ENCODE measurements around the gene AURKB. TPM values are rescaled to one million over a fixed set of nuclear protein-coding genes. Genes with fewer than 3 reads are reported as not detected.
A peak's percentile ranks its signal among the peaks of the same experiment; 100 is the strongest.
"Not testable (repeated sequence)": the region's sequence is repeated elsewhere in the genome, so short reads cannot be mapped to it uniquely, and the experiment has no call there.

The AURKB gene
- total RNA-seq, 2 donors from 2014 or later: 1.4 to 1.5 TPM

DNA sequence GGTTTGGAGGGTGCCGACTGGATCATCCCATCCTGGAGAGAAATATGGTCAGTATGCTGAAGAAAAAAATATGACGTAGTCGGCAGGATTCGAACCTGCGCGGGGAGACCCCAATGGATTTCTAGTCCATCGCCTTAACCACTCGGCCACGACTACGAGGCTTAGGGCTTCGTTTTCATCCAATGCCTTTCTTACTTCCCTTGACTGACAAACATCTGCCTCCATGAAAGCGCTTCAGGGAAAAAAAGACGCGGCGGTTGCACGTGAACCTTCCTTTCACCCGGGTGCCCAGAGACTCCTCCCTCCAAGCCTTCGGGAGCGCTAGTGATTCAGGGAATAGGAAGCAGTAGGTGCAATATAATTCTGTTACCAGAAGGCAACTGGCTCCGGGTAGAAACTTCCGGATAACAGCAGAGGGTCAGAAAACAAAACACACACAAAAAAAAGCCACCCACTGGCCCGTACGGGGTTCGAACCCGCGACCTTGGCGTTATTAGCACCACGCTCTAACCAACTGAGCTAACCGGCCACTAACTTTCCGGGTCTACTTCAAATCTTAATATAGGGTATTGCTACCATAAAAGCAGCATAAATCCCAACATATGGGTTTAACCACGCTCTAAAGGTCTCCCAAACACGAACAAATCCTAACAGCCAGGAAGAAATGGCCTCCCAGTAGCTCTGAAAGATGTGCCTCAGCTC is 16.3 kb upstream of the AURKB start:
- intact Hi-C loops (cut with DNase I): loop anchor here in 1 of 2 donors (5.0 kb wide), 1 partner anchor 104 kb away; the partner anchor contains the start of gene HES7
- DNase-seq (peak; percentile 69), ATAC-seq (peak; percentile 3 to 23)

DNA sequence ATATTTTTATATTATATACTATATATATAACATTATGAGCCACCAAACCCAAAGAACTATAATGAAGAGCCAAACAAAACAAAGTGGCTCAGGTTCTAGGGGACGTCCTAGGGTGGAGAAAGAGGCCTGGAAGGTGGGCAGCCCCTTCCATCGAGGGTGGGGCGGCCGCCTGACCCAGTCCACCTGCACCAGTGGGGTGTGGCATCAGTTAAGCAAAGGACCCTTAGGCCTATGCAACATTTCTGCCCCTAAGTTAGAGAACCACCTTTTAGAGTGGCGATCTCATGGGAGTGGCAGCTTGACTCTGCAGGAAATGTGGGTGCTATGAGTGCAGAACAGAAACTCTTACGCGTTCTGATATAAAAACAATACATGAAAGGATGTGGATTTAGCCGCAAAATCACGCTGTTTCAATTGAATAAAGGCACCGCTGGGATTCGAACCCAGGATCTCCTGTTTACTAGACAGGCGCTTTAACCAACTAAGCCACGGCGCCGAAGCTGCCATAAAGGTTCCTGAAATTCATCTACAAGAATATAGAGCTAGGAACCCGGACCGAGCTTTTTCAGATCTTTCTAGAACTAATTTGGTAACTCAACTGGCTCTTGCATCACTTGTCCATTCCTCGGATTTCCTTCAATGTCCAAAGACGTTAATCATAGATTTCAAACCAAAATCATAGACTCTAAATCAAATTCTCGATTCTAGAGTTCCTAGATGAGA is 15.6 kb upstream of the AURKB start:
- no peak for ATAC-seq
- intact Hi-C loops (cut with DNase I): loop anchor here in 1 of 2 donors (5.0 kb wide), 1 partner anchor 104 kb away; the partner anchor contains the start of gene HES7
- DNase-seq: peak; percentile 44

DNA sequence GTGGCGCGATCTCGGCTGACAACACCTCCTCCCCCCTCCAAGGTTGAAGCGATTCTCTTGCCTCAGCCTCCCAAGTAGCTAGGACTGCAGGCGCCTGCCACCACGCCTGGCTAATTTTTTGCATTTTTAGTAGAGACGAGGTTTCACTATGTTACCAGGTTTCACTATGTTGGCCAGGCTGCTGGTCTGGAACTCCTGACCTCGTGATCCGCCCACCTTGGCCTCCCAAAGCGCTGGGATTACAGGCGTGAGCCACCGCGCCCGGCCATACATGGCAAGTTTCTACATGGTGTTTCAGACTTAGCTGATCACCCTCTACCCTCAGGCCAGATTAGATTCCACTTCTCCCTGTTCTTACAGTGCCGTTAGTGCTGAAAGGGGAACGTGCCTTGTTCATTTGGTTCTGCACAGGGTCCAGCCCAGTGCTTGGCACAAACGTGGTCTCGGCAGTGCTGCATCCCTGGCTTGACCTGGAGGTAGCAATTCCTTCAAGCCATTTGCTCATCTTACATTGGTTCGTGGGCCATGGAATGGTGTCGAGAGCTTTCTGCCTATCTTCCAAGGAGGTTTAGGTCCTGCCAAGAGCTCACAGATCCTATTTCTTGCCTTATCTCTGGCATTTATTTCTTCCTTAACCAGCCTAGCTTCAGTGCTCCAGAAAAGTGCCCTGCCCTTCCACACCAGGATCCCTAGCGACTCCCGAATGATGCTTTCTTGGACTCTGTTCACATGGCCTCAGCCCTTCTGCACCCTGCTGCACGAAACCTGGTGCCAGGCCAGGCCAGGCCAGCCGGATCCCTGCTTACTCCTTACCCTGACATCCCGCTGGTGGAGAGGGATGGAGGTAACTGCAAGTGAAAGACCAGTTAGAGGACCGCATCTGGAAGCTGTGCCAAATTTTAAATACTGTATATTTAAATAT is 14.8 kb upstream of the AURKB start:
- no peak for ATAC-seq
- no peak for DNase-seq
- intact Hi-C loops (cut with DNase I): loop anchor here in 1 of 2 donors (5.0 kb wide), 1 partner anchor 103 kb away; the partner anchor contains the start of gene HES7

DNA sequence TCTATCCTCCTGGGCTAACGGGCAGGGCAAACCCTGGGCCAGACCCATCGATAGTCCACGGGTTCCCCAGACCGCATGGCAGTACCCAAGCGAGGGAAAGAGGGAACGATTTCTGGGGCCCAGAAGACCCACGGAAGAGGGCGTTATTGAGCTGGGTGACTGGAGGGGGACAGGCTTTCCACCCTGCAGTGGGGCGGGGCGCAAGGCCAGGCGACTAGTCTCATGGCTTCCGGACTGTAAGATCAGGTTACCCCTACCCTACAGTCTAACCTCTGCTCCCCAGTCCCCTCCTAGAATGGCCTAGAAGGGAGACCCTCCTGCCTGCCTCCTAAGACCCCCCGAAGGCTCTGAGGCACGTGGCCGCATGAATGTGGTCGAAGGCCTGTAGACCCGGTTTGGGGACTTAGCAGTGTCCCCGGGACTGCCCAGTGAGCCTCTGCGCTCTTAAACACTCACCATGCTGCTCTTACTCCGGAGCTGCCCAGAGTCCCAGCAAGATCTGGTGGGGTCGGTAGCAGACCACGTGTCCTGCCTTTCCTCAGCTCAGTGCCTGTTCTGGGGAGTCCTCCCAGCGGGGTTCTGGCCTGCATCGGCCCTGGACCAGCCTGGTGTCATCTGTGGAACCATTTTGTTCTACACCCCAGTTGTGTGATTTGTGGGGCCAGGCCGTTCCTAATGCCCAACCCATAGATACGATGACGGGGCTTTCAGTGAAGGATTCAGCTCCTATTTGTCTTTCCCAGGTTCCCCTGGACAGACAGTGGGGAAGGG is 13.2 kb upstream of the AURKB start:
- peak; percentile 1 to 10 for ATAC-seq
- DNase-seq: peak; percentile 78
- intact Hi-C loops (cut with DNase I): loop anchor here (2.0 kb wide), 2 partner anchors 37 to 71 kb away; partner anchors contain the start of gene SLC25A35 (in 1 of the 2)

DNA sequence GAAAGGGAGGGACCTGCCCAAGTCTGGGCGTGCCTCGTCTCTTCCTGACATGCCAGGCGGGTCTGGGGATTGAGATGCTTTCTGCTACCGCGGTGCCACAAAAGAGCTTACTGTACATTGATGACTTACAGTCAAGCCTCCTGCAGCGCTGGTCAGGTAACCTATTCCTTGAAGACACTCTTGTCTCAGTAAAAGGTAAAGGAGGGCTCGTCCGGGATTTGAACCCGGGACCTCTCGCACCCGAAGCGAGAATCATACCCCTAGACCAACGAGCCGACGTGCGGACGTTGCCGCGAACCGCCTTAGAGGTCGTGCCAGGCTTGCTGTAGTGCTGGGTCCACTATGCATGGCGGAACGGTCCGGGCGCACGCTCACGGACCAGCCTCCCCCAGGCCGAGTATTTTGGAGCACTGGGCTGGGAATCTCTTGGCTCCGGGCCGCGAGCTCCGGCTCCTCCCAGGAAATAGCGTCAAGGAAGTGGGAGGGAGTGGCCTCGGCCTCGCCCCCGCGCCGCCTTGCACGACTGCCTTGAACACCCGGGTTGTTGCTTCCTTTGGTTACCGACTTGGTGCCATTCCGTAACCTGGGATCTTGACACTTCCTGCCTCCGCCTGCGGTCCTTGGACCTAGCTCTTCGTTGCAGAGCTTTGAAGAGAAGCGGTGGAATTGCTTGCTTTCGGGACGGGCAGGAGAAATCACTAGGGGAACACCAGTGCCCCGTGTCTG is 12.4 kb upstream of the AURKB start:
- DNase-seq: peak; percentile 95
- peak; percentile 66 to 74 for ATAC-seq
- intact Hi-C loops (cut with DNase I): loop anchor here (1.0 to 2.0 kb wide), 3 partner anchors 35 to 72 kb away; partner anchors contain the start of gene SLC25A35 (in 1 of the 2)

DNA sequence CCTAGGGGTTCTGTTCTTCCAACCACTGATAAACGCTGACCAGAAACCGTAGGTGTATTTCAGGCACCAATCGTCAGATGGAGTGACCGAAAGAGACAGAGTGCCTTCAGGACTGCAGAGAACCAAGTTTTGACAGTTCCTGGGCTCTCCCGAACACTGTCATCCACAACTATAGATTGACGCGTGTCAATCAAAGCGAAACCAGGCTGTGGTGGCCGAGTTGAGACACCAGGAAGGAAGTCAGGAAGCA is 11.9 kb upstream of the AURKB start:
- no peak for ATAC-seq
- intact Hi-C loops (cut with DNase I): loop anchor here (1.0 to 2.0 kb wide), 3 partner anchors 35 to 72 kb away; partner anchors contain the start of gene SLC25A35 (in 1 of the 2)

DNA sequence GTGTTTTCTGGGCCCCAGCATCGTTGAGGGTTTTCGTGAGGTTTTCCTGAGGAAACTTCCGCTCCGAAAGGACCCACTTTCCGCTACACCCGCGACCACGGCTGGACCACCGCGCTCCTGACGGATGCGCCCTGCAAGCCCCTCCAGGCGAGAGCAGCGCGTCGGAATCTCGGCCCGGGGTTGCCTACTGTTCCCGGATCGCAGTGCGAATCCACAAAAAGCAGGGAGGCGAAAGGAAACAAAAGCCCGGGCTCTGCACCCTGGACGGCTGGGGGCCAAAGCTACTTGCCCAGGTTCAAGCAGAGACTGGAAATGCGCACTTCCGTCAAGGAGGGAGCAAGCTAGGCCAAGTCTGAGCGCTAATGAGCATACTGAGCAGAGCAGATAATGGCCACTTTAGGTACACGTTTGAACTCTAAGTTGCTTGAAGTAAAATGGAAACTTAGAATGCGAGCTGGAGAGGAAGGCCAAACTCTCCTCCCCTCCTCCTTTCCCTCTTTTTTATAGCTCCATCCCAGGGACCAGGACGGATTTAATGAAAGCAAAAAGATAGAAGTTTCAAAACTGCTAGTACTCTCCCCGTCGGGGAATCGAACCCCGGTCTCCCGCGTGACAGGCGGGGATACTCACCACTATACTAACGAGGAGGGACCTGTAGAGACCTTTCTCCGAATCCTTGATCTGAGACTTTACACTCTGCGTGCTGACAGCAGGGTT is 11.4 kb upstream of the AURKB start:
- DNase-seq (peak; percentile 80), ATAC-seq (peak; percentile 73 to 75)
- intact Hi-C loops (cut with DNase I): loop anchor here (1.0 to 2.0 kb wide), 4 partner anchors 35 to 103 kb away; partner anchors contain the start of gene SLC25A35 (in 1 of the 2)

More for the DNA sequence above, 11.9 kb upstream of the AURKB start:
- no peak for DNase-seq

DNA sequence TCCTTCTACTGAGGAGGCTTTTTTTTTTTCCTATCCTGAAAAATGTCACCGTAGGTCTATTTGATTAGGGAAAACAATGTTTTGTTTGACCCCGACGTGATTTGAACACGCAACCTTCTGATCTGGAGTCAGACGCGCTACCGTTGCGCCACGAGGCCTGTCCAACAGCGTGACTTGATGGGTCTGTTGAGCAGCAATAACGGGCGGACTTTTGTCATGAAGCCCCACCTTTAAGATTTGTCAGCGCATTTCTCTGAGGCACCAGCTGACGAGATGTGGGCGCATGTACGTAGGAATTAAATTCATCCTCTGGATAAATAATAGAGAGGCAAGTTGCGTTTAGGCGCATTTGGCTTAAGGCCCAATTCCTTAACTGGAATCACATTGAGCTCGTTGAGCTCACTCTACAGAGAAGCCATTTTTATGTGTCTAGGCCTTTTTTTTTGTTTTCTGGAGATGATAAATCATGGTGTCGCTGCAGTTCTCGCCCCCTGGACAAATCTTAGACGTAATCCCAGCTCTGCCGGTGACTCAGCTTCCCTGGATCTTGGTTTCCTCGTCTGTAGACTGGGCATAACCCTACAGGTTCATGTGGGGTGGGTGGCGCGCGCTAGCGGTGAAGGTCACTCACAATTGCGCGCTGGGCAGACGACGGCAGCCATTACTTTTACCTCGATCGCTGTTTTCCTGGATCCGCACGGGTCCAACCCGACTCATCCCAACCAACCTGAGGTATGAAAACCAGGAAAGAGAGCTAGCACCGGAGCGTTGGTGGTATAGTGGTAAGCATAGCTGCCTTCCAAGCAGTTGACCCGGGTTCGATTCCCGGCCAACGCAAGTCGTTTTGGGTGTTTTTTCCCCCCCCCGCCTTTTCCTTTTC is 10.6 kb upstream of the AURKB start:
- ATAC-seq: peak; percentile 73 to 79
- intact Hi-C loops (cut with DNase I): loop anchor here in 1 of 2 donors (1.0 kb wide), 1 partner anchor 102 kb away; no protein-coding TSS in a partner anchor
- peak; percentile 84 for DNase-seq

DNA sequence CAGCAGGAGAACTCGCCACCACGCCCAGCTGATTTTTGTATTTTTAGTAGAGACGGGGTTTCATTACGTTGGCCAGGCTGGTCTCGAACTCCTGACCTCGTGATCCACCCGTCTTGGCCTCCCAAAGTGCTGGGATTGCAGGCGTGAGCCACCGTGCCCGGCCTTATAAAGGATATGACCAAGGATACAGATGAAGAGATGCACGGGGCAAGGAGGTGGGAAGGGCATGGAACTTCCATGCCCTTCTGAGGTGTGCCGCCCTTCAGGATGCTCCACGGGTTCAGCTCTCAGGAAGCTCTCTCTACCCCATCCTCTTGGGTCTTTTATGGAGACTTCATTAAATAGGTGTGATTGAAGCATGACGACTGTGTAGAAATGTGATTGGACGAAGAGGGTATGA is 3.6 kb upstream of the AURKB start:
- DNase-seq; intact Hi-C loops (cut with DNase I); ATAC-seq: not testable (repeated sequence)

DNA sequence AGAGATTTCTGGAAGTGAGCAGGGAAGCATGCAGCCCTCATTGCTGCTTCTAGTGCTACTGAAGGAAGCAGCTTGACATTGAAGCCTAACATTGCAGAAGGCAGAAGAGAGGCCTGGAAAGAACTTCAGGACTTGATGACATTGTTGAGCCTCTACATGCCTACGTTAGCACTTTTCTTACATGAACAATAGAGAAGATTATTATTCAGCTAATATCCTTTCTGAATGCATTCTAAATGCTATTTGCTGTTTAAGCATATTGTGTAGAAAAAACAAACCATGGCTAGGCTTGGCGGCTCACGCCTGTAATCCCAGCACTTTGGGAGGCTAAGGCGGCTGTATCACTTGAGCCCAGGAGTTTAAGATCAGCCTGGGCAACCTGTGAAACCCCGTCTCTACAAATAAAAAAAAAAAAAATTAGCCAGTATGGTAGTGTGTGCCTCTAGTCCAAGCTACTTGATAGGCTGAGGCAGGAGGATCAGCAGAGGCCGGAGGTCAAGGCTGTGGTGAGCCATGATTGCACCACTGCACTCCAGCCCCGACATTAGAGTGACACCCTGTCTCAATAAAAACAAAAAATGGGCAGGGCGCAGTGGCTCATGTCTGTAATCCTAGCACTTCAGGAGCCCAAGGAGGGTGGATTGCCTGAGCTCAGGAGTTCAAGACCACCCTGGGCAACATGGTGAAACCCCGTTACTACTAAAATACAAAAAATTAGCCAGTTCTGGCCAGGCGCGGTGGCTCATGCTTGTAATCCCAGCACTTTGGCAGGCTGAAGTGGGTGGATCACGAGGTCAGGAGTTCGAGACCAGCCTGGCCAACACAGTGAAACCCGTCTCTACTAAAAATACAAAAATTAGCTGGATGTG is 2.2 kb upstream of the AURKB start:
- DNase-seq (no peak), ATAC-seq (no peak)
- intact Hi-C loops (cut with DNase I): no loop called here

DNA sequence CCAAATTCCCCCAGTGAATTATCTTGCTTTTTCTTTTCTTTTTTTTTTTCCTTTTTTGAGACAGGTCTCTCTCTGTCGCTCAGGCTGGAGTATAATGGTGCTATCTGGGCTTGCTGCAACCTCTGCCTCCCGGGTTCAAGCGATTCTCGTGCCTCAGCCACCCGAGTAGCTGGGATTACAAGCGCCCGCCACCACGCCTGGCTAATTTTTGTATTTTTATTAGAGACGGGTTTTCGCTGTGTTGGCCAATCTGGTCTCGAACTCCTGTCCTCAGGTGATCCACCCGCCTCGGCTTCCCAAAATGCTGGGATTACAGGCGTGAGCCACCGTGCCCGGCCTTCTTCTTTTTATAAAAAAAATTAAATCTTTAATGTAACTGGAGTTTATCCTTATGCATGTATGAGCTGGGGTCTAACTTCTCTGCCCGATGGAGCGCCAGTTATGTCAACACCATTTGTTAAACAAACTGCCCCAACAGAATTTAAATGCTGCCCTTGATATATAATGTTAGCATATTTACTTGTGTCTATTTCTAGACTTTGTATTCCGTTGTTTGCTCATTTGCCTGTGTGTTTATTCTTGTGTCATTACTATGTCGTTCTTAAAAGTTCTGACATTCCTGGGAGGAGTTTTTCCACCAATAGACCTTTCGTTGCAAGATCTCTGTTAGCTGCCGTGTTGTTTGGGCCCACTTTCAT is 535 bp upstream of the AURKB start:
- DNase-seq (no peak), ATAC-seq (peak; percentile 10 to 42)
- intact Hi-C loops (cut with DNase I): no loop called here

DNA sequence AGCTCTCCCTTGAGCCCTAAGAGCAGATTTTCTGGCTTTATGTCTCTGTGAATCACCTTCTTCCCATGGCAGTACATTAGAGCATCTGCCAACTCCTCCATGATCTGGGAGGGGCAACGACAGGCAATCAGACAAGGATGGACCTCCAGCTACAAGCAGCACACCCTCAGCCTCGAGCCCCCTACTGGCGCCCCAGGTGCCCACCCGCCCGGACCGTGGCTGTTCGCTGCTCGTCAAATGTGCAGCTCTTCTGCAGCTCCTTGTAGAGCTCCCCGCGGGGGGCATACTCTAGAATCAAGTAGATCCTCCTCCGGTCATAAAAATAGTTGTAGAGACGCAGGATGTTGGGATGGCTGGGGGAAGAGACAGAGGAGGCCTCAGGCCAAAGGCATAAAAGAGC is 3.8 kb downstream of the AURKB start:
- intact Hi-C loops (cut with DNase I): no loop called here
- ATAC-seq (no peak), DNase-seq (no peak)

DNA sequence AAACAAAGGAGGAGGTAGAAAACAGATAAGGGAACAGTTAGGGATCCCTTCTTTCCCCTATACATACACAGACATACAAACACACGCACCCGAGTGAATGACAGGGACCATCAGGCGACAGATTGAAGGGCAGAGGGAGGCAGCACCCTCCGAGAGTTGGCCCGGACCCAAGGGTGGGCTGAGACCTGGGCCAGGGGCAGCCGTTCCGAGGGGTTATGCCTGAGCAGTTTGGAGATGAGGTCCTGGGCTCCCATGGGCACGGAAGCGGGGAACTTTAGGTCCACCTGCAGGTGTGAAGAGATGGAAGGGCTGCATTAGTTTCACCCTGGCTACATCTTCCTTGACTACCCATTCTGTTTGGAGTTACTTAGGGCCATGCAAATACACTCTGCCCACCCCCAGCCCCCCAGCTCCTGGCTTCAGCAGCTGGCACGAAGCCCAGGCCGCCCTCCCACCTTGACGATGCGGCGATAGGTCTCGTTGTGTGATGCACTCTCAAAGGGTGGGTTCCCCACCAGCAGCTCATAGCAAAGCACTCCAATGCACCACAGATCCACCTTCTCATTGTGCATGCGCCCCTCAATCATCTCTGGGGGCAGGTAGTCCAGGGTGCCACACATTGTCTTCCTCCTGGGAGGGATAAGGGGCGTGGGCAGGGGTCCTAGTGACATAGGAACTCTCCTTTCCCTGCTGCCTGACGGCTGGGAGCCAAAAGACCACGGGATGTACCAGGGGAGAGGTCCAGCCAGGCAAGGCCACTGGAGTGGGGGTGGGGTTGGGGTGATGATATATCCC is 5.4 kb downstream of the AURKB start:
- DNase-seq (no peak), ATAC-seq (no peak)
- intact Hi-C loops (cut with DNase I): no loop called here

Data from left cardiac atrium (tissue), 4 donors.